AG04450 (cell line): ENCODE data around the gene LRP1. TPM values are rescaled to one million over a fixed set of nuclear protein-coding genes. Genes with fewer than 3 reads are reported as not detected.

Source experiments
- CTCF ChIA-PET: fragments of 300-600, 350-600 bp; formaldehyde crosslinking; extraction: SDS; loops from one replicate; lab custom pipeline; 2022; ENCODE audit warnings: antibody characterized with exemption, inconsistent platforms; lab: Charles Lee
- POLR2A ChIA-PET: fragments of 350-600 bp; formaldehyde crosslinking; extraction: SDS; loops from one replicate; lab custom pipeline; 2021; ENCODE audit warnings: antibody characterized with exemption, inconsistent platforms; lab: Yijun Ruan, JAX
- DNase-seq: peaks from one replicate; pipeline ENCODE4 v3.0.0-alpha.2; 2011; ENCODE audit warnings: low read depth, low spot score
- H3K27ac ChIP-seq: one replicate; pipeline ENCODE4 v1.5.1; 2012; ENCODE audit warnings: low read depth, low read length, control low read depth
- H3K27me3 ChIP-seq: one replicate; pipeline ENCODE4 v1.6.0; 2012; ENCODE audit warnings: low read length; ENCODE audit not compliant: control insufficient read depth, insufficient read depth
- H3K4me3 ChIP-seq: 2 replicates; pipeline ENCODE4 v1.5.1; 2011; ENCODE audit warnings: mild to moderate bottlenecking, low read depth, low read length, control low read depth
- H3K9me3 ChIP-seq: 2 replicates; pipeline ENCODE4 v1.5.1; 2012; ENCODE audit warnings: low read length; ENCODE audit not compliant: control insufficient read depth, insufficient read depth
- polyA plus RNA-seq: library from polyadenylated mRNA; depleted of rRNA; stranded (reverse); fragments of >200 nt; gene quantifications from 2 replicates; pipeline ENCODE4 v1.2.3, GENCODE V29; 2011
- TF ChIP-seq, protein P1 (sequence below): IDR thresholded peaks from 2 replicates; pipeline ENCODE4 v1.5.1; 2011; ENCODE audit warnings: low read depth, low read length, control low read depth, inconsistent platforms

LRP1 gene
- polyA plus RNA-seq, 1 experiment, result 49.9 TPM

DNA sequence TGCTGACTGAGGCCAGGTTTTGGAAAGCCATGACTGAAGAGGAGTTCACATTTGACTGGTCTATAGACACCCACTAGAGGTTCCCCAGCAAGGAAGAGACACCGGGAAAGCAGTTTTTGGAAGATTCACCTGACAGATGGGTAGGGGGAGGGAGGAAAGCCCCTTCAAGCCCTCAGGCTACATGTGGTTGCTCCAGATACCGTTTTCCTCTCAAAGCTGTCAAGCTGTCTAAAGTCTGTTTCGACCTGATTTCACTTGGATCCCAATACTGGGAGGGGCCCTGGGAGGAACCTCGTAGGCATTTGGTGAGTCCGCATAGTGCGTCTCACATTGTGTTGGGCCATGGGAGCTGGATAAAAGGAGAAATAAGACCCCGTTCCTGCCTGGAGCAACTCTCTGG, 1.7 kb upstream of the LRP1 start:
- TF ChIP-seq, protein P1, sequence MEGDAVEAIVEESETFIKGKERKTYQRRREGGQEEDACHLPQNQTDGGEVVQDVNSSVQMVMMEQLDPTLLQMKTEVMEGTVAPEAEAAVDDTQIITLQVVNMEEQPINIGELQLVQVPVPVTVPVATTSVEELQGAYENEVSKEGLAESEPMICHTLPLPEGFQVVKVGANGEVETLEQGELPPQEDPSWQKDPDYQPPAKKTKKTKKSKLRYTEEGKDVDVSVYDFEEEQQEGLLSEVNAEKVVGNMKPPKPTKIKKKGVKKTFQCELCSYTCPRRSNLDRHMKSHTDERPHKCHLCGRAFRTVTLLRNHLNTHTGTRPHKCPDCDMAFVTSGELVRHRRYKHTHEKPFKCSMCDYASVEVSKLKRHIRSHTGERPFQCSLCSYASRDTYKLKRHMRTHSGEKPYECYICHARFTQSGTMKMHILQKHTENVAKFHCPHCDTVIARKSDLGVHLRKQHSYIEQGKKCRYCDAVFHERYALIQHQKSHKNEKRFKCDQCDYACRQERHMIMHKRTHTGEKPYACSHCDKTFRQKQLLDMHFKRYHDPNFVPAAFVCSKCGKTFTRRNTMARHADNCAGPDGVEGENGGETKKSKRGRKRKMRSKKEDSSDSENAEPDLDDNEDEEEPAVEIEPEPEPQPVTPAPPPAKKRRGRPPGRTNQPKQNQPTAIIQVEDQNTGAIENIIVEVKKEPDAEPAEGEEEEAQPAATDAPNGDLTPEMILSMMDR, result no peak
- CTCF ChIA-PET, result interaction anchor here (0.5 to 4.7 kb wide), 5 partner anchors 10 to 56 kb away, joined by 3 to 41 read pairs (median 21); no protein-coding TSS in a partner anchor
- DNase-seq, result no peak
- no peak overlapping the region; the same call in 1 of the 2 replicates for H3K4me3 ChIP-seq
- H3K27ac ChIP-seq, result no peak overlapping the region
- POLR2A ChIA-PET, result interaction anchor here (1.9 to 2.2 kb wide), 2 partner anchors 15 to 22 kb away, joined by 8 to 17 read pairs; partner anchors contain the start of gene STAT6
- no peaks in the 10 kb centered on the region for H3K27me3 ChIP-seq
- H3K9me3 ChIP-seq, result peaks cover 3% of the 10 kb centered on the region; the same call in 1 of the 2 replicates

DNA sequence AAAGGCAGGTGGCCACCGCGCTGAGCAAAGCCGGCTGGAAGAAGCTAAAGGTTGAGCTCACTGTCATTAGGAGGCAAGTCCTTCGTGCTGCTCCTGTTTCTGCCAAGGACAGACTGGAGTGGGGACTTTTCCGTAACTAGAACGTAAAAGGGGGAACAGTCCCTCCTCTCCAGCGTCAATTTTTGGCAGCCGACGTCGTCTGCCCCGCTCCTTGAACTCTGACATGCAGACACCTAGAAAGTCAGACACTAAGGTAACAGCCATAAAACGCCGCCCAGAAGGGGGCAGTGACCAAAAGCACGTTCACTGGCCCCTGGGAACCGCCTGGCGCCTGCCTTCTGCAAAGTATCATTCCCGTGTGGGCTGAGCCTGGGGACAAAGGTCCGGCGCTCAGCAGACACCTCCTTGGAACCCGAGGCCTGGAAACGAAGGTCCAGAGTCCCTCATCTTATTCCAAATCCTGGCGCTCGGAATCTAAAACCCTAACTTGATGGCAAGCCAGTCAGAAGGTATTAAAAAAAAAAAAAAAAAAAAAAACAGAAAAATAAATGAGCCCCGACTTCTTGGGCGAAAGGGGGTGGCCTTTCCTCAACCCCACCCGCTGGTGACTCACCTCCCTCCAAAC, 1.1 kb upstream of the LRP1 start:
- Histone ChIP-seq H3K9me3 (peaks cover 3% of the 10 kb centered on the region; the same call in 1 of the 2 replicates), H3K27me3 (no peaks in the 10 kb centered on the region), H3K4me3 (peak overlapping the region; percentile 84), H3K27ac (peak overlapping the region; percentile 39)
- CTCF ChIA-PET, result interaction anchor here (0.5 to 4.7 kb wide), 6 partner anchors 11 to 55 kb away, joined by 3 to 41 read pairs (median 6); partner anchors contain the start of gene STAT6
- DNase-seq, result no peak
- POLR2A ChIA-PET, result interaction anchor here (0.5 to 2.2 kb wide), 10 partner anchors 9 to 377 kb away, joined by 3 to 17 read pairs (median 6); partner anchors contain the start of genes NAB2 and STAT6
- TF ChIP-seq, protein P1, result peak; percentile 31

DNA sequence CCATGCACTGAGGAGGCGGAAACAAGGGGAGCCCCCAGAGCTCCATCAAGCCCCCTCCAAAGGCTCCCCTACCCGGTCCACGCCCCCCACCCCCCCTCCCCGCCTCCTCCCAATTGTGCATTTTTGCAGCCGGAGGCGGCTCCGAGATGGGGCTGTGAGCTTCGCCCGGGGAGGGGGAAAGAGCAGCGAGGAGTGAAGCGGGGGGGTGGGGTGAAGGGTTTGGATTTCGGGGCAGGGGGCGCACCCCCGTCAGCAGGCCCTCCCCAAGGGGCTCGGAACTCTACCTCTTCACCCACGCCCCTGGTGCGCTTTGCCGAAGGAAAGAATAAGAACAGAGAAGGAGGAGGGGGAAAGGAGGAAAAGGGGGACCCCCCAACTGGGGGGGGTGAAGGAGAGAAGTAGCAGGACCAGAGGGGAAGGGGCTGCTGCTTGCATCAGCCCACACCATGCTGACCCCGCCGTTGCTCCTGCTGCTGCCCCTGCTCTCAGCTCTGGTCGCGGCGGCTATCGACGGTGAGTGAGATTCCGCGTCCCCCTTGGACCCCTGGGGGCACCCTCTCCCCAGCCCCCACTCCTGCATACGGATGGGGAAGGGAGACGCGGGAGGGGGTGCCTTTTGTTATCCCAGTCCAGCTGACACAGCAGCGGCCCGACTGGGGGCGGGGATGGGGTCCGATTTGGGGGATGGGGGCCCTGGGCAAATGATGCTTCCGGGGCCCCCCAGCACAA, 400 bp downstream of the LRP1 start:
- peak overlapping the region; percentile 84 for H3K4me3 ChIP-seq
- H3K27ac ChIP-seq, result peak overlapping the region; percentile 65
- H3K27me3 ChIP-seq, result no peaks in the 10 kb centered on the region
- CTCF ChIA-PET, result interaction anchor here (0.6 to 1.5 kb wide), 6 partner anchors 8 to 59 kb away, joined by 3 to 10 read pairs (median 4); no protein-coding TSS in a partner anchor
- H3K9me3 ChIP-seq, result peaks cover 3% of the 10 kb centered on the region; the same call in 1 of the 2 replicates
- DNase-seq, result no peak
- POLR2A ChIA-PET, result interaction anchor here (0.6 to 2.2 kb wide), 13 partner anchors 10 to 70 kb away, joined by 3 to 17 read pairs (median 4); partner anchors contain the start of genes NAB2 and STAT6
- TF ChIP-seq, protein P1, result no peak

DNA sequence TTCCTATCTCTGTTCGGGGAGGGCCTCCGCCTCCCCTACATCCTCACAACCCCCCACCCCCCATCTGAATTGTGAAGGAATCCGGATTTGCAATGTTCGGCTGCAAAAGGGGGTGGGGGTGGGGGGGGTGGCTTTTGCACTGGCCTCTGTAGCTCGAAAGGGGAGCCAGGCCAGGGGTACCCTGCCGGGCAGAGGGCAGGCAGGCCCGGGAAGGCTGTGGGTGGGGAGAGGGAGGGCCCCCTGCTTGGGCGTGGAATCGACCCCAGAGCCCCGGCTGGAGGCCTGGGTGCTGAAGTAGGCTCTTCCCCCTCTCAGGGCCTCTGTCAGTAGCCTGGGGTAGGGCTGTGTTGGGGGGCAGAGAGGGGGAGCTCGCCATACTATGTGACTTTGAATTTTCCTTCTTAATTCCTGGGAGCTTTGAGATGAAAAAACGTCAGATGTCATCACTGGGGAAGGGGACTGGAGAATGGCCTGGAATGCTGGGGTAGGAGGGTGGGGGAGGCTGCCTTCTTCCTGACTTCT, 1.1 kb downstream of the LRP1 start:
- ChIA-PET CTCF (interaction anchor here (0.7 to 0.9 kb wide), 2 partner anchors 11 to 36 kb away, joined by 3 read pairs; no protein-coding TSS in a partner anchor), POLR2A (interaction anchor here (0.8 to 1.4 kb wide), 2 partner anchors 9 to 50 kb away, joined by 3 read pairs; no protein-coding TSS in a partner anchor)
- peak overlapping the region; percentile 84 for H3K4me3 ChIP-seq

More for the DNA sequence above, 1.1 kb downstream of the LRP1 start:
- Histone ChIP-seq H3K9me3 (peaks cover 3% of the 10 kb centered on the region; the same call in 1 of the 2 replicates), H3K27me3 (no peaks in the 10 kb centered on the region), H3K27ac (peak overlapping the region; percentile 52)
- TF ChIP-seq, protein P1, result no peak
- DNase-seq, result no peak
